ENCODE measurements around the gene NR5A1.

NR5A1 gene

DNA sequence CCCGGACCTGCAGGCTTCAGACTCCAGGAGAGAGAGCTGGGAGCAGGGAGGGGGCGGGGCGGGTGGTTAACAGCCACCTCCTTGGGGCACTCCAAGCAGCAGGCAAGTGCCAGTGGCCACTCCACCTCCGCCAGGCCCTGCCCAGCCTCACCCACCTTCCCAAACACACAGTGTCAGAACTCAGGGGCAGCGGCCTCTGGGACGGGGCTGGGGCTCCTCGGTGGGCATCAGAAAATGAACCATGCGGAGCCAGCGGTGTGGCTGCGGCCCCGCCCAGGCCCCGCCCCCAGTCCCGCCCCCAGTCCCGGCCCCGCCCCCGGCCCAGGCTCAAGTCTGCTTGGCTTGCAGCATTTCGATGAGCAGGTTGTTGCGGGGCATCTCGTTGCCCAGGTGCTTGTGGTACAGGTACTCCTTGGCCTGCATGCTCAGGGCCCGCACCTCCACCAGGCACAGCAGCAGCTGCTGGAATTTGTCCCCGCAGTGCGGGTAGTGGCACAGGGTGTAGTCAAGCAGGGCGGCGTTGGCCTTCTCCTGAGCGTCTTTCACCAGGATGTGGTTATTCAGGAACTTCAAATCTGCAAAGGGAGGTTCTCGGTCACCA is 24.7 kb downstream of the NR5A1 start:
- peaks cover 9% of the 10 kb centered on the region for H3K4me1 Mint-ChIP-seq

DNA sequence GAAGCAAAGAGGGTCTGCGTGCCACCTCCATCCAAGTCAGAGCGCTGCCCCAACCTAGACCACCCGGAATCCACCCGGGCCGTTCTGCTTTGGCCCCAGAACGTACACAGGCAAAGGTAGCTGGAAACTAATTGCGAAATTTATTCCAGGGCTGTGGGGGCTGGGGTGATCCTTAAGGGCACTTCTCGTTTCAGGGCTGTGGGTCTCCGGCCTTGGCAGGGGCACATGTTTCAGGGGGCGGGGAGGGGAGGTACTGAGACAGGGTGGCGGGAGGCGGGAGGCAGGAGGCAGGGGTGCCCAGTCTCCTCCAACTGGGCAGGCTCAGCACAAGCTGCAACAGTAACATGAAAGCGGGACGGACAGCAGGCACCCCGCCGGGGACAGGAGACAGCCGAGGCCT is 26.1 kb downstream of the NR5A1 start:
- peaks cover 9% of the 10 kb centered on the region for H3K9me3 Mint-ChIP-seq
- no peak for ATAC-seq
- H3K36me3 Mint-ChIP-seq = no peaks in the 10 kb centered on the region
- no peak overlapping the region for H3K4me3 Mint-ChIP-seq
- H3K27ac Mint-ChIP-seq = no peak overlapping the region
- peaks cover 9% of the 10 kb centered on the region for H3K4me1 Mint-ChIP-seq
- H3K27me3 Mint-ChIP-seq = peaks cover 36% of the 10 kb centered on the region

More for the DNA sequence above, 24.7 kb downstream of the NR5A1 start:
- no peak overlapping the region for H3K27ac Mint-ChIP-seq
- peaks cover 27% of the 10 kb centered on the region for H3K27me3 Mint-ChIP-seq
- no peak for ATAC-seq
- H3K9me3 Mint-ChIP-seq = peaks cover 9% of the 10 kb centered on the region
- H3K4me3 Mint-ChIP-seq = no peak overlapping the region
- no peaks in the 10 kb centered on the region for H3K36me3 Mint-ChIP-seq

DNA sequence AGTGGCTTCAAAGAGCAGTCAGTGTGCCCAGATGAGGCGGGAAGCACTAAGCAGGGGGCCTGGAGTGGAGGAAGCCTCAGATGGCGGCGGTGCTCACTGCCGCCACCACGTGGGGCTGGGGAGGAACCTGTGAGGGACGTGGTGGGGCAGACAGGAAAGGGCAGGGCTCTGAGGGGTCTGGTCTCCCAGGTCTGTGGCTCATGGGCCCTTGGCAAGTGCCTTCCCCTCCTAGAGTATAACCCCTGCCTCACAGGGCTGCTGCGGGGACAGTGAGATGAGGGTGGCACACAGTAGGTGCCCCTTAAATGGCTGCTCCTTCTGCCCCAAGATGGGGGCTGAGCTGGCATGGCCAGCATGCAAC is 26.6 kb downstream of the NR5A1 start:
- ATAC-seq = no peak
- Mint-ChIP-seq H3K27me3 (peaks cover 38% of the 10 kb centered on the region), H3K4me1 (peaks cover 9% of the 10 kb centered on the region)

DNA sequence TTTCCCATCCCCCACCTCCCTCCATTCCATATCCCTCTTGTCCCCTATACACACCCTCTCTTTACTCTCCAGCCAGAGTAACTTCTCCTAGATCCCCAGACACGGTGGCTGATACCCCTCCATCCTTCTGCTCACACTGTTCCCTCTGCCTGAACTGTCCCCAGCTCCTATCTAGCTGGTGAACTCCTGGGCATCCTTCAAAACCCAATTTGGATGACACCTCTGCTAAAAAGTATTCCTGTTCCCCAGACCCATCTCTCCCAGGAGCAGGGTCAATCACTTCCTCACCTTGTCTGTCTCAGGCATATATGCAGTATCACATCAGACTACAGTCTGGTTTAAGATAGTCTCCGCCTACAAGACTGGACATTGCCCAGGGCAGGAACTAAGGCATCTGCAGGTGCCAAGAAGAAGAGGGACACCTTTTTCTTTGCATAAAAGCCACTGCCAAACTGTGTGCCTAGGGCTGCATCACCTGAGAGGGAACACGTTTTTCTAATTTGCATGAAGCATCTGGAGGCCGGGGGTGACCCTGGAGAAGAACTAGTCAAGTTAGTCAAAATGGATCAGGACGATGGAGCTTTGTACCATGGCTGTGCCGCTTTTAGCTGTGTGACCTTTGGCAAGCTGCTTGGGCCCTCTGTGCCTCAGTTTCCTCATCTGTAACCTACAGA is 27.1 kb downstream of the NR5A1 start:
- Mint-ChIP-seq H3K27ac (no peak overlapping the region), H3K27me3 (peaks cover 42% of the 10 kb centered on the region), H3K36me3 (no peaks in the 10 kb centered on the region), H3K4me3 (no peak overlapping the region), H3K9me3 (peaks cover 9% of the 10 kb centered on the region), H3K4me1 (peaks cover 12% of the 10 kb centered on the region)
- ATAC-seq = no peak

More for the DNA sequence above, 26.6 kb downstream of the NR5A1 start:
- Mint-ChIP-seq H3K27ac (no peak overlapping the region), H3K9me3 (peaks cover 9% of the 10 kb centered on the region), H3K36me3 (no peaks in the 10 kb centered on the region), H3K4me3 (no peak overlapping the region)

DNA sequence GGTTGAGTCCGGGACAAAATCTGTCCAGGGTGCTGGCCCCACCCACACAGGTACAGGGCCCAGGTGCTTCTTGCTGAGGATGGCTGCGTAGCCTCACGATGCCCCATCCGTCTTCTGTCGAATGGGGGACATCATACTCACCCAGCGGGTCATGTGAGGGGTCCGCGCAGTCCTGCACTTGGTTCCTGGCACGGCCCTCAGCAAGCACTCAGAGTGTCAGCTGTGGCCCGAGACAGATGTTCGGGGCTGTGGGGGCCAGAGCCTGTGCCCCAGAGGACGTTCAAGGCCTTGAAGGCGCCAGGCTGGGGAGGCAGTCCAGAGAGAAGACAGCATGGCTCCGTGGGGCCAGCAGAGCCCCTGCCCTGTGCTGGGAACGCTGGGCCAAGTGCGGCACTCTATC is 27.8 kb downstream of the NR5A1 start:
- peaks cover 14% of the 10 kb centered on the region for H3K4me1 Mint-ChIP-seq
- peaks cover 49% of the 10 kb centered on the region for H3K27me3 Mint-ChIP-seq
- no peak for ATAC-seq

DNA sequence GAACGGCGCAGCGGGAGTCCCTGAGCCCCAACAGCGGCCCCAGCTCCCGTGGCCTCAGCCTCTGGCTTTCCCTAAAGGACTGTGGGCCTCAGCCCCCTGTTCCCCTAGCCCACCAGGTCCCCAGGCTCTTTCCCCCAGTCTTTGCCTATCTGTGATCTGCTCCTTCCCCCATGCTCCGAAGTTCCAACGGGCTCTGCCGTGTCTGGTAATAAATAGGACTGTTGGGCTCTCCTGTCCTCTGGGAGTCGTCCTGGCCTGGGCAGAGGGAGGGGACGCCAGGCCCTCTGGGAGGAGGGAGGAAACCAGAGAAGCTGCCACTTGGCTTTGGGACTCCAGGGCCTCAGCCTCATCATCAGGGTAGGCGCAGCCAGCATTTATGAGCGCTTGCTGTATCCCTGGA is 28.8 kb downstream of the NR5A1 start:
- H3K4me1 Mint-ChIP-seq = peaks cover 14% of the 10 kb centered on the region
- no peak overlapping the region for H3K4me3 Mint-ChIP-seq
- H3K36me3 Mint-ChIP-seq = no peaks in the 10 kb centered on the region
- no peak for ATAC-seq
- H3K9me3 Mint-ChIP-seq = peaks cover 2% of the 10 kb centered on the region
- no peak overlapping the region for H3K27ac Mint-ChIP-seq
- H3K27me3 Mint-ChIP-seq = peaks cover 59% of the 10 kb centered on the region

More for the DNA sequence above, 27.8 kb downstream of the NR5A1 start:
- Mint-ChIP-seq H3K36me3 (no peaks in the 10 kb centered on the region), H3K27ac (no peak overlapping the region), H3K9me3 (peaks cover 9% of the 10 kb centered on the region), H3K4me3 (no peak overlapping the region)

DNA sequence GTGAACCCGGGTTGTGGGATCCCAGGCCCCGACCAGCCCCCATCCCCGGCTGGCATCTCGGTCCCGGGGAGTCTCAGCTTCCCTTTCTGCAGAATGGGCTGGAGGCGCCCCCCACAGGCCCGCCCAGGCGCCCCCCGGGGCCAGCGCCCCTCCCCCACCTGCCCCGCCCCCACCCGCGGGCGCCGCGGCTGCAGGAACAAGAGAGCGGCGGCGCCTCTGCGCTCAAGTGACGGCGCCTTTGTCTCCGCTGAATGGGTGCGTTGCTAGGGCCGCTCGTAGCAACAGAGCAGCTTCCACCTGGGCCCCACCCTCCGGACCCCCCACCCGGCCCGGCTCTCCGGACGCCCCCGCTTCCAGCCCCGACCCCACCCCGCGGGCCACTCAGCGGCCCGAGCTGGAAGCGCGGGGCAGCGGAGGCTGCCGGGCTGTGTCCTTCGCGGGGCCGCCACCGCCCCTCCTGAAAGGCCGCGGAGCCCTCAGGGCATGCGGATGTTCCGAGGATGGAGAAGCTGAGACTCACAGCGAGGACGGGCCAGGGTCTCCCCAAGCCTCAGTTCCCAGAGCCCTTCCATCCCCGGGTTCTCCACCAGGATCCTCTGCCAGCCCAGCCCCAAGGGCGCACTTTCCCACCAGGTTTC is 29.4 kb downstream of the NR5A1 start:
- Mint-ChIP-seq H3K9me3 (no peaks in the 10 kb centered on the region), H3K4me1 (peaks cover 14% of the 10 kb centered on the region), H3K27ac (no peak overlapping the region), H3K27me3 (peaks cover 65% of the 10 kb centered on the region), H3K36me3 (no peaks in the 10 kb centered on the region), H3K4me3 (no peak overlapping the region)
- ATAC-seq = no peak

DNA sequence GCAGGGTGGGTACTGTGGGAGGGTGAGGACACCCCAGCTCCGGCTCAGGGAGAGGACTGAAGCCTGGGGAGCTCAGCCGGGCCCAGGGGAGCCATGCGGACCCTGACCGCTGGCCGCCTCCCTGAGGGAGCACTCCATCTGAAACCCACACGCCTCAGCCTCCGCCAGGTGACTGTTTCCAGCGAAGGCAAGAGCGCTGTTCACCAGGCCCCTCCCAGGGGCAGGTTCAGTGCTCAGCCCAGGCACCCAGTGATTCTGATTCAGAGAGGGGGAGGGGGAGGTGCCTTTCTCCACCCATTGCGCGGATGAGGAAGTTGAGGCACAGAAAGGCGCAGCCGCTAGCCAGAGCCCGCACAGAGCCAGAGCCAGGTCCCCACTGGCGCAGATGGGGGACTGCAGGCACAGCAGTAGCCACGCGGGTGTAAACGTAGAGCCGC is 30.0 kb downstream of the NR5A1 start:
- no peaks in the 10 kb centered on the region for H3K9me3 Mint-ChIP-seq
- H3K27ac Mint-ChIP-seq = no peak overlapping the region
- ATAC-seq = no peak
- H3K36me3 Mint-ChIP-seq = no peaks in the 10 kb centered on the region
- H3K4me1 Mint-ChIP-seq = peaks cover 14% of the 10 kb centered on the region
- peaks cover 71% of the 10 kb centered on the region for H3K27me3 Mint-ChIP-seq
- H3K4me3 Mint-ChIP-seq = no peak overlapping the region

DNA sequence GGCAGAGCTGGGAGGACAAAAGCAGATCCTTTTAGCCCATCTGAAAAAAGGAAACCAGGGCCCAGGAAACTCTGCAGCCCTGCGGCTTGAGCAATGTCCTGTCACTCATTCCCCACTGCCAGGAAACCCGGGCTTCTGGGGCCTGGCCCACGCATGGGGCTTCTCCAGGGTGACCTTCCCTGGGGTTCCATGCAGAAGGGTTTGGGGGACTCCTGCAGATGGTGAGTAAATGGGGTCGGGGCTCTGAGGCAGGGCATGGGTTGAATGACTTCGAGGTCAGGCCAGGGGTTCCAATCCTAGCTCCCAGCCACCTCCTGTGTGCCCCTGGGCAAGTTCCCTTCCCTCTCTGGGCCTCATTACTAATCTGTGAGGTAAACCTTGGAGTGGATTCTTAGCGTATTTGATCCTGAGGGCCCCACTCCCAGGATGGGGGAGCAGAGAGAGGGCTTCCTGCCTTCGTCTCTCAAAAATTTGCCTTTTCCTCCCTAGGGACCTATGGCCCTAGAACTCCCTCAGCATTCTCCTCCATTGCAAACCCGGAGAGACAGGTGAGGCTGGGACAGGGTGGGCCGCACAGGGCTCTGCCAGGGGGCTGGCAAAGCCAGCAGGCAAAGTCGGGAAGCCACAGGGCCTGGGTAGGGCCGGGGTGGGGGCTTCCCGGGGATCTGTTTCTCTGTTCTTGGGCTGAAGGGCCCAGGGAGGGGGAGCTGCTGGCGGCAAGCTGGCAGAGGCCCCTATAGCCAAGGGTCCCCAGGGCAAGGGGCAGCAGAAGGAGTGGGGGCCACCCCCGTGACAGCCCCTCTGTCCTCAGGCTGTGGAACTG is 31.1 kb downstream of the NR5A1 start:
- ATAC-seq = no peak
- Mint-ChIP-seq H3K4me3 (no peak overlapping the region), H3K27me3 (peaks cover 82% of the 10 kb centered on the region), H3K9me3 (no peaks in the 10 kb centered on the region), H3K27ac (no peak overlapping the region), H3K36me3 (no peaks in the 10 kb centered on the region), H3K4me1 (peaks cover 14% of the 10 kb centered on the region)

DNA sequence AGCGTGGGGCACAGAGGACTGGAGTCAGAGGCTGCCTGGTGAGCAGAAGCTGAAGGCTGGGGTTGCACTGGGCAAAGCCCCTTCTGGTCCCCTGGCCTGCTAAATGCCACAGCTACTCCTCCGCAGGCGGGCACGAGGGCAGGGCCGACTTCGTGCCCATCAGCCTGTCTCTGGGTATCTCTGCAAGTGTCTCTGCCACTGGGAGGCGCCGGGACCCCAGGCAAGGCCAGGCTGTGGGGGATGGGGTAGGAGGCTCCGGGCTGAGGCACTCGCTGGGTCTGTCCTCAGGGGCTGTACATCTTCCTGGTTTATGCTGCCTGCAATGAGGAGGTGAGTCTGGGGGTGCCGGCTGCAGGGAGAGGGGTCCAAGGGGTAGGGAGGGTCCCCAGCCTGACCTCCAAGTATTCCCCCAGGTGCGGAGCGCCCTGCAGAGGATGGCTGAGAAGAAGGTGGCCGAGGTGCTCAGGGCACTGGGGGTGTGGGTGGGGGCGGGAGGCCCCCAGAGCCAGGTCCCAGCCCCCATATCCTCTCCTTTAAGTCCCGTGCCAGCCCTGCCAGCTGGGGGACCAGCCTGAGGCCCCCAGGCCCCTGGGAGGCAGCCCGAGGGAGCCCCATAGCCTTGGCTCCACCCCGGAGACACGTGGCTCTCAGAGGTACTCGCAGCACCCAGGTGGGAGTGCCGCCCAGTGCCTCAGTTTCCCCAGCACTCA is 31.9 kb downstream of the NR5A1 start:
- Mint-ChIP-seq H3K4me3 (no peak overlapping the region), H3K4me1 (peaks cover 12% of the 10 kb centered on the region), H3K27ac (no peak overlapping the region), H3K27me3 (peaks cover 88% of the 10 kb centered on the region), H3K36me3 (no peaks in the 10 kb centered on the region), H3K9me3 (no peaks in the 10 kb centered on the region)
- no peak for ATAC-seq

DNA sequence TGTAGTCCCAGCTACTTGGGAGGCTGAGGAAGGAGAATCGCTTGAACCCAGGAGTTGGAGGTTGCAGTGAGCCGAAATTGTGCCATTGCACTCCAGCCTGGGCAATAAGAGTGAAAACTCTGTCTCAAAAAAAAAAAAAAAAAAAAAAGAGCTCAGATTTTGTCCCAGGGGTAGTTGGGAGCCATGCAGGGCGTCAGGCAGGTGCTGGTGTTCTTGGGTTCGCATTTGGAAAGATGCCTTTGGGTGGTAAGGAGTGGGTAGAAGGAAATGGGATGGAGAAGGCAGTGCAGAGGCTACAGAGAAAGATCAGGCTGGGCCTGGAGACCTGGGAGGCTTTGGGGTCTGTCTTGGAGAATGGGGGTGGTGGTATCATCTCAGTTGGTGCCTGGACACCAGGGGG is 33.0 kb downstream of the NR5A1 start:
- Mint-ChIP-seq H3K36me3 (no peaks in the 10 kb centered on the region), H3K4me3 (no peak overlapping the region), H3K27me3 (peaks cover 77% of the 10 kb centered on the region), H3K4me1 (peaks cover 5% of the 10 kb centered on the region), H3K27ac (no peak overlapping the region), H3K9me3 (no peaks in the 10 kb centered on the region)
- no peak for ATAC-seq

DNA sequence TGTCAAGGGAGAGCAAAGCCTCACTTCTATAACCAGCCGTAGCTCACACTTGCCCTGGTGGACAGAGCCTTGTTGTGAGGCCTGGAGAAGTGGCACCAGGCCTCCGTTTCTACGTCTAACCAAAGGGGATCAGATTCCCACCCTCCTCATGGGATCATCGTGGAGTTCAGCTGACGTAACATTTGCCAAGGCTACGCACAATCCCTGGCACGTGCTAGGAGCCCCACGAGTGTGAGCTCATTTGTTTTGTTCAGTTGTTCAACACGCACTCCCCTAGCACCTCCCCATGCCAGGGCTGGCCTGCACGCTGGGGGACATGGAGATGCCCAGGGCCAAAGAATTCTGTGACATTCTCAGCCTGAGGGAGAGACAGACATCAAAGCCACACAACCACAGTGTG is 33.9 kb downstream of the NR5A1 start:
- Mint-ChIP-seq H3K9me3 (no peaks in the 10 kb centered on the region), H3K36me3 (no peaks in the 10 kb centered on the region), H3K27ac (no peak overlapping the region), H3K27me3 (peaks cover 77% of the 10 kb centered on the region), H3K4me3 (no peak overlapping the region), H3K4me1 (peaks cover 13% of the 10 kb centered on the region)
- ATAC-seq = no peak

DNA sequence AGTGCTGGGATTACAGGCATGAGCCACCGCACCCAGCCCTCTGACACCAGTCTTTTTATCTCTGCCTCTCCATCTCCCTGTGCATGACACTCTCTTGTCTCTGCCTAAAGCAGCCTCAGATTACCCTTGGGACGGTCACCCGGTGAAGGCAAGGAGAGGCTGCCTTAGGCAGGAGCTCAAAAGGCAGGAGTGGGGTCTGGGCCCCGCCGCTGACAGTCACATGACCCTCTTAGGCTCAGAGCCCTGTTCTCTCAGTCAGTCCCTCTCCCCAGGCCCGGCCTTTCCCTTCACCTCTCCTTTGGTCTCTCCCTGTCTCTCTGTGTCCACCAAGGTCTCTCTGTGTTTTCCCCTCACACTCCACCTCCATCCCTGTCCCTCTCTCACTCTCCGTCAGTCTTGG is 34.4 kb downstream of the NR5A1 start:
- Mint-ChIP-seq H3K36me3 (no peaks in the 10 kb centered on the region), H3K27ac (no peak overlapping the region), H3K27me3 (peaks cover 78% of the 10 kb centered on the region), H3K9me3 (no peaks in the 10 kb centered on the region), H3K4me3 (no peak overlapping the region), H3K4me1 (peaks cover 14% of the 10 kb centered on the region)
- no peak for ATAC-seq

DNA sequence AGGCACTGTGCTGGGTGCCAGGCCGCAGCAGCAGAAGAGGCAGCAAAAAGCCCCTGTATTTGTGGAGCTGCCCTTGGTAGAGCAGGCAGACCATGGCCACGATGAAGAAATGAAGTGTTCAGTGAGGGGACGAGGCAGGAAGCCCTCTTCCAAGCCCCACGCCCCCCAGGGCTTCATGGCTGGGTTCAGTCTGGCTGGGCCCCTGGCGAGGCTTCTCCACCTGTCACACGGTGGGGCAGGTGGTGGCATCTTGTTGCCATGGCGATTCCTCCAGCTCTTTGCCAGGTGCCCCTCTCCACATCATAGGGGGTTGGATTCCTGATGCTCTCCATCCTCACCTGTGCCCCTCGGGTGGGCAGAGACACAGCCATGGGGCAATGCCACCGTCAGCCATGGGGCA is 35.4 kb downstream of the NR5A1 start:
- ATAC-seq = no peak
- Mint-ChIP-seq H3K4me3 (no peak overlapping the region), H3K27me3 (peaks cover 78% of the 10 kb centered on the region), H3K4me1 (peaks cover 14% of the 10 kb centered on the region), H3K9me3 (no peaks in the 10 kb centered on the region), H3K36me3 (no peaks in the 10 kb centered on the region), H3K27ac (no peak overlapping the region)

DNA sequence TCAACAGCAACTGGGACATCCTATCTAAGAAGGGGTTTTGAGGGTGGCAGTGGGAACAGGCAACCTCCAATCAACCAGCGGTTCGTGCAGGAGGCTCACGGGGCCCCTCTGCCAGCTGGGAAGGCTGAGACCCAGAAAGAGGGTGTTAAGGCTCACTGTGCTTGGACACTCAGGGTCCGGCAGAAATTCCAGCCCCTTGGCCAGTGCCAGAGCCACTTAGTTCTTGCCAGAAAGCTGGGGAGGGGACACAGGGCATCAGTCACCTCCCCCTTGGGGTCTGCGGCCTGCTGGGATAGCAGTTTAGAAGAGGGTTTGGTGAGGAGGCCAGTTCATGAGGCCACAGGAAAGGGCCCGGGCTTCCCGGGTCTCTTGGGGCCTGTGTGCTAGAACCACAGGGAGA is 36.5 kb downstream of the NR5A1 start:
- Mint-ChIP-seq H3K9me3 (no peaks in the 10 kb centered on the region), H3K27me3 (peaks cover 70% of the 10 kb centered on the region), H3K4me1 (peaks cover 14% of the 10 kb centered on the region), H3K27ac (no peak overlapping the region), H3K4me3 (no peak overlapping the region), H3K36me3 (no peaks in the 10 kb centered on the region)
- no peak for ATAC-seq
